Measurements from ENCODE around the gene CLTCL1.

DNA sequence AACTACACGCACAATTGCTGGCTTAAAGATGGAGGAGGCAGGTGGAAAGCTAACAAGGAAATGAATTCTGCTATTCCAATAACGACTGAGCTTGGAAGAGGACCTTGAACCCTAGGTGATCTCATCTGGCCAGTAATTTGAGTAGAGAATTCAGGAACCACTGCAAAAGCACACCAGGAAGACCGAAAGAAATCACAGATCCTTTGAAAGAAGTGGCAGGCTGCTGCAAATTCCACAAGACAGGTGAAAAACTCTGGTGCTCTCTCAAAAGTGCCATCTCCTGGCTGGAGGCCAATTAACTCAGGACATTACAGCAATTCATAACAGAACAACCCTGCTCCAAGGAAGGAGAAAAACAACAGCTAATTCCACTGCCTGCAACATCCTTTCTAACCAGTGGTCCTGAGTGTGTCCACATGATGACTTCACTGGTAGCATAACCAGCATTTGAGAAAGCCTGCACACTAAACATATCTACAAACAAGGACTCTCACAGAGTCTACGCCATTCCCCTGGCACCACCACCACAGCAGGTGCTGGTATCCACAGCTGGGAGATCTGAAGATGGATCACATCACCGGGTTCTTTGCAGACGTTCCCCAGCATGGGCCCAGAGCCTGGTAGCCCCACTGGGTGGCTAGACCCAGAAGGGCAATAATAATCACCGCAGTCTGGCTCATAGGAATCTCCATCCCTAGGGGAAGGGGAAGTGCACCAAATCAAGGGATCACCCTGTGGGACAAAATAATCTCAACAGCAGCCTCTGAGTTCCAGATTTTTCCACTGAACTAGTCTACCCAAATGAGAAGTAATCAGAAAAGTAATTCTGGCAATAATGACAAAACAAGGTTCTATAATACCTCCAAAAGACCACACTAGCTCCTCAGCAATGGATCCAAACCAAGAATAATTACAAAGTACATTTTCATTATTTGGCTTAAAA, 44.9 kb upstream of the CLTCL1 start:
- TF ChIP-seq CTCF (IDR thresholded peaks at IDR 0.05 in 8 of 11, conservative IDR thresholded peaks at IDR 0.05 in 3 of 11): no peak
- no peak for TF ChIP-seq POLR2A (IDR thresholded peaks at IDR 0.05)
